Measurements from ENCODE around the gene DPEP2NB.
A peak's percentile ranks its signal among the peaks of the same experiment; 100 is the strongest.

Gene DPEP2NB

GRCh38 chr16:67967183-67967957, 48.3 kb downstream of the DPEP2NB start:
- no peak for DNase-seq
- intact Hi-C loops (cut with DNase I) = no loop called here

DNA sequence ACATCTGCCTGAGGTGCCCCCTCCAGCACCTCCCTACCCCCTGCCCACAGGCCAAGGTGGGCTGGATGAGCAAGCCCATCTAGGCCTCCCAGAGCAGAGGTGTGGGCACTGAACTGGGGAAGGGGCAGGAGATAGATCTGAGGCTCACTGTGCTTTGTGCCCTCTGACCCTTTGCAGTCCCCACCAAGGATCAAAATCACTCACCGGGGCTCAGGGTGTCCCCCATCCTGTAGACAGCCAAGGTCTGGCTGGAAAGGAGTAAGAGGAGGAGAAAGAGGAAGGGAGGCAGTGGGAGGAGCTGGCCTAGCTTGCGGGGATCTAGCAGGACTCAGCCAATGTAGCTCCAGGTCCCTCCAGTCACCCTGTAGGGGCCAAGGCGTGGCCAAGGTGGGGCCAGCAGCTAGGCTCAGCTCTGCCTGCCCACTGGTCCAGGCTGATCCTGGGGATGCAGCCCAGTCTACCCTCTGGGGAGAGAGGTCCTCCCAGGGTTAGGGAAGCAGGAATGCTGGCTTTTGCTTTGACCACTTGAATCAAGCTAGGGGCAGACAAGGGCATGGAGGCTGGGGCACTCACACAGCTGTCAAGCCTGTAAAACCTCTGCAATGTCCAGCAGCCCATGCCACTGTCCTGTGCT, 49.0 kb downstream of the DPEP2NB start:
- intact Hi-C loops (cut with DNase I) = no loop called here
- DNase-seq = no peak

- DNase-seq = no peak
- intact Hi-C loops (cut with DNase I) = no loop called here
Observed at GRCh38 chr16:67965668-67966548, 49.8 kb downstream of the DPEP2NB start.

GRCh38 chr16:67964477-67965131, 51.1 kb downstream of the DPEP2NB start:
- intact Hi-C loops (cut with DNase I) = no loop called here
- no peak for DNase-seq

DNA sequence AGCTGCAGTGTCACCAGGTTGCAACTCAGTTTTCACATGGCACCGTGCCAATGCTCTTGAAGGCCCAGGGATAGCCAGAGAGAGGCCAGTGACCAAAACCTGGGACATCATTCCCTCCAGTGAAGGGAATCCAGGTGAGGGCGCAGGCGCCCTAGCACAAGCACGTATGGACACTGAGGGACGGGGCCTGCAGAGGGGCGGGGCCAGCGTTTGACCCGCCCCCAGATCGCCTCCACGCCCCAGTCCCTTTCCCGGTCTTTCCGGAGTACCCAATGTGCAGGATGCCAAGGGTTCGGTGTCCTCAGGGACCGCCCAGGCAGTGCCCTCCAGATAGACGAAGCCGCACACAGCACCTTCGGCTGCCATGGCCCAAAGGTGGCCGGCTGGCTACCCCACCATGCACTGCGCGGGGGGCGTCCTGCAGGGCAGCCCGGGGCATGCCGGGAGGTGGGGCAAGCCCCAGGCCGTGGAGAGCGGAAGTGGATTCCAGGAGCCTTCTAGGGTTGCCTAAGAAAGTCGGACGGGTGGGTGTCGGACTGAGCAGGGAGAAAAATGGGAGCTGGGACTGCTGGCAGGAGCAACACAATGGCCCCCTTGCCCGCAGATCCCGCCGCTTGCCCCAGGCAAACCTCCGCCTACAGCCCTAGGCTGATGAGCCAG, 51.9 kb downstream of the DPEP2NB start:
- DNase-seq = peak in 1 of 42 donors; percentile 54
- intact Hi-C loops (cut with DNase I) = no loop called here
